ENCODE results near the gene SLC25A12. TPM values are rescaled to one million over a fixed set of nuclear protein-coding genes. Genes with fewer than 3 reads are reported as not detected.
"Not testable (repeated sequence)": the region's sequence is repeated elsewhere in the genome, so short reads cannot be mapped to it uniquely, and the experiment has no call there.

SLC25A12 gene
- total RNA-seq, 1 experiment from 2014 or later: 19.5 TPM

DNA sequence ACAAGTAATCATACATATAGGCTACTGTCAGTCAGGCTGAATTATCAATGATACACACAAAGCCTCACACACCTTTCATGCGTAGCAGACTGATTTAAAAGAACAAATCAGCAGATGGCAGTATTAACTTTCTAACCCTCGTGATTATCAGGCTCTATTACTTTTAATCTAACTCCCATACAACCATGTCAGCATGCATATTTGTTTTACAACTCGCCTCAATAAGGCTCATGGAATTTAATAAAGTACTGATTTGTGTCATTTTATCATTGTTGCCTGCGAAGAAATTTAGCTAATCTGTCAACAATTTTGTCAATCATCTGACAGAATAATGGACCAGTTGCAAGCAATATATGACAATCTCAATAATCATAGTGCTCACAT lies 82.8 kb downstream of the SLC25A12 start:
- DNase-seq: no peak
- Histone ChIP-seq H3K9me3 (no peaks in the 10 kb centered on the region), H3K4me3 (no peak overlapping the region), H3K27me3 (no peaks in the 10 kb centered on the region), H3K36me3 (peaks cover 13% of the 10 kb centered on the region)

DNA sequence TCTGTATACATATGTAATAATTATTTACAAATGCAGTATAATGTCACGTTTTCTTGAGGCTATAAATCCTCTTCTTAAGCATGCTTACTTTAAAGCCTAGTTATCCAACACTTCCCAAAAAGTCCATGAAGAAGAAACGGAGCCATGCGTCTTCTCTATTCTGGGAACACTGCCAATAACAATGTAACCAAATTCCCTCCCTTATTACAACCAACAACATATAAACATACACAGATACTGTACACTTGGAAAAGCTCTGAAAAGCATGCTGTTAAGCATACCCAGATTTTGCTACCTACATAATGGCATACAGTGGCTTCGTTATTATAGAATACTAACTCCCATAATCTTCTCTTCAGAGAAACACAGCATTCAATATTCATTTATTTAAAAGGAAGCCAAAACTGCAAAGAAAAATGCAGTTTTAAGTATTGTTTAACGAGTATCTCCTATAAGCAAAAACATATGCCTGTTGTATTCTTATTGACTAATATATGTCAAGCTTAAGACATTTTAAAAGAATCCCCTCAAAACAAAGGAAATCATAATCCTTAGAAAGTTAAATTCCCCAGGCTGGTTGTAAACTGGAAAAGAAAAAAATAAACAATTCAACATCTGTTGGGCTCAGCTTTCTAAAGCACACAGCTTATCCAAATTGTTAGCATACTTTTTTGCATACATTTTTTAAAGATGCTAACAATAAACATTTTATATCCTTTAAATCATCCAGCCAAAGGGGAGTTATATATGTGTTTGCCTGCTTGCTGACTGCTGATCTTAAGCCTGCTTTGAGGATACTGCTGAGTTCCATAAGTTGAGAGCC lies 83.4 kb downstream of the SLC25A12 start:
- Histone ChIP-seq H3K36me3 (peaks cover 14% of the 10 kb centered on the region), H3K27me3 (no peaks in the 10 kb centered on the region), H3K9me3 (no peaks in the 10 kb centered on the region), H3K4me3 (no peak overlapping the region)
- DNase-seq: no peak

DNA sequence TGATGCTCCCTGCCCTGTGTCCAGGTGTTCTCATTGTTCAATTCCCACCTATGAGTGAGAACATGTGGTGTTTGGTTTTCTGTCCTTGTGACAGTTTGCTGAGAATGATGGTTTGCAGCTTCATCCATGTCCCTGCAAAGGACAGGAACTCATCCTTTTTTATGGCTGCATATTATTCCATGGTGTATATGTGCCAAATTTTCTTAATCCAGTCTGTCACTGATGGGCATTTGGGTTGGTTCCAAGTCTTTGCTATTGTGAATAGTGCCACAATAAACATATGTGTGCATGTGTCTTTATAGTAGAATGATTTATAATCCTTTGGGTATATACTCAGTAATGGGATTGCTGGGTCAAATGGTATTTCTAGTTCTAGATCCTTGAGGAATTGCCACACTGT lies 85.2 kb downstream of the SLC25A12 start:
- H3K9me3 ChIP-seq, H3K27me3 ChIP-seq, H3K4me3 ChIP-seq, DNase-seq: not testable (repeated sequence)
- peaks cover 18% of the 10 kb centered on the region for H3K36me3 ChIP-seq

DNA sequence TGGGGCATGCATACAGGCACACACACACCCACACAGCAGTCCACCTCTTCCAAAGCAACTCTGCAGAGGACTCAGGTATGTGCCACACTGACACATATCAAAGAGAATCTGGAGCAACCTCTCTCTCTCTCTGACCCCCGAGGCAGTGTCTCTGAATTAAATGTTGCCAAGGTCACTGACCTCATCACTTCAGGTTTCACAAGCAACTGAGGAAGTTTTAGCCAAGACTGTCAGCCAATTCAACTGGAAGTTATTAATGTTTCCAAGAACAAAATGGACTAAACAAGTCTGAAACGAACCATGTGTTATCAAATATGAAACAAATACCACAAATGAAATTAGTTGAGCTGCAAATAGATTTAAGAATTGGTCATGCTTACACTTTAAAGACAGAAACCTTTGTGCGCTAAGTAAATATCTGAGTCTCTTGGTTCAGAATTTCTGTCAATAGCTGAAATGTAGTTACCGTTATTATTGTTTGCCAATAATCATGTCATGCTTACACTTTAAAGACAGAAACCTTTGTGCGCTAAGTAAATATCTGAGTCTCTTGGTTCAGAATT lies 86.1 kb downstream of the SLC25A12 start:
- H3K9me3 ChIP-seq: no peaks in the 10 kb centered on the region
- no peak for DNase-seq

DNA sequence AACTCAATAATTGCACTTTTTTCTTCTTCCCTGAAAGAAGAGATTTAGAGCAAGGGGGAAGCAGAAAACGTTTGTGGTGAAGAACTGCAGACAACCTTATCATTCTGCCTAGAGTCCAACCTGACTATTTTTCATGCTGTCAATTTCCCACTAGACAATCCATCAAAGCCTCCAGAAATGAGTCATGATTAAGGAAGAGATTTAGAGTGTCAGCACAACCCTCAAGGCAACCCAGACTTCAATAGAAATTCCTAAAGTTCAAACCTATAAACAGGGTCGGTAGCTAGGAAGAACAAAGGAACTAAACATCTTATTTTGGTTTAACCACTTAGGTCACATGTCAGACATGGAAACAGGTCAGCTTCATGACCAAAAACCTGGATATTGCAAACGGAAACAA lies 86.9 kb downstream of the SLC25A12 start:
- Histone ChIP-seq H3K9me3 (no peaks in the 10 kb centered on the region), H3K27me3 (no peaks in the 10 kb centered on the region), H3K4me3 (no peak overlapping the region), H3K36me3 (peaks cover 18% of the 10 kb centered on the region)
- DNase-seq: no peak

More for the DNA sequence above, 86.1 kb downstream of the SLC25A12 start:
- Histone ChIP-seq H3K27me3 (no peaks in the 10 kb centered on the region), H3K4me3 (no peak overlapping the region), H3K36me3 (peaks cover 18% of the 10 kb centered on the region)

DNA sequence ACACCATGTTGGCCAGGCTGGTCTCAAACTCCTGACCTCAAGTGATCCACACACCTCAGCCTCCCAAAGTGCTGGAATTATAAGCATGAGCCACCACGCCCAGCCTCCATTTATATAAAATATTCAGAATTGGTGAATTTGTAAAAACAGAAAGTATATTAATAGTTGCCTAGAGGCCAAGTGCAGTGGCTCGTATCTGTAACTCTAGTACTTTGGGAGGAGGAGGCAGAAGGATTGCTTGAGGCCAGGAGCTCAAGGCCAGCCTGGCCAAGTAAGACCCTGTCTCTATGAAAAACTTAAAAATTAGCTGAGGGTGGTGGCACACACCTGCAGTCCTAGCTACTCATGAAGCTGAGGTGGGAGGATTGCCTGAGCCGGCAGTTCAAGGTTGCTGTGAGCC lies 89.6 kb downstream of the SLC25A12 start:
- no peak for DNase-seq
- H3K4me3 ChIP-seq: no peak overlapping the region
- H3K36me3 ChIP-seq: peaks cover 13% of the 10 kb centered on the region
- no peaks in the 10 kb centered on the region for H3K9me3 ChIP-seq
- H3K27me3 ChIP-seq: no peaks in the 10 kb centered on the region

DNA sequence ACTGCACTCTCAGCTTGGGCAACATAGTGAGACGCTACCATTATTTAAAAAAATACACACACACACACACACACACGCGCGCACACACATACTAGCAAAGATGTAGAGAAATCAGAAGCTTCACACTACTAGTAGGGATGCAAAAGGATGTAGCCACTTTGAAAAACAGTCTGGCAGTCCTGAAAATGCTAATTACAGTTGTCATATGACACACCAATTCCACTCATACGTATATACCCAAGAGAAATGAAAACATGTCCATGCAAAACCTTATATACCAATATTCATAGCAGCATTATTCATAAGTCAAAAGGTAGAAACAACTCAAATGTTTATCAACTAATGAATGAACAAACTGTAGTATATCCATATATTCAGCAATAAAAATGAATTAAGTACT lies 90.3 kb downstream of the SLC25A12 start:
- H3K9me3 ChIP-seq: no peaks in the 10 kb centered on the region
- no peak for DNase-seq
- no peak overlapping the region for H3K4me3 ChIP-seq
- H3K27me3 ChIP-seq: no peaks in the 10 kb centered on the region
- H3K36me3 ChIP-seq: peaks cover 7% of the 10 kb centered on the region

DNA sequence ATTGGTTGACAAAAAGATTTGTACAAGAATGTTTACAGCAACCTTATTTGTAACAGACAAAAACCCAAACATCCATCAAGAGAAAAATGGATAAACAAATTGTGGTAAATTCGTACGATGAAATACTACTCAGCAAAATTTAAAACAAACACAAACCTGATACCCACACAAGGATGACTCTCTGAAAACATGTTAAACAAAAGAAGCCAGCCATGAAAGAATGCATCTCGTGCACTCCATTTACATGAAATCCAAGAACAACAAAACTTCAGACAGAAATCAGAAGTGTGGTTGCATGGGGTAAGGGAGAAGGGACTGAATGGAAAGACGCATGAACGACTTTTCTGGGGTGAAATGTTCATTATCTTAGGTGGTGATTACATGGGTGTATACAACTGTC lies 93.4 kb downstream of the SLC25A12 start:
- Histone ChIP-seq H3K27me3 (no peaks in the 10 kb centered on the region), H3K4me3 (no peak overlapping the region), H3K36me3 (peaks cover 4% of the 10 kb centered on the region), H3K9me3 (no peaks in the 10 kb centered on the region)
- DNase-seq: no peak

DNA sequence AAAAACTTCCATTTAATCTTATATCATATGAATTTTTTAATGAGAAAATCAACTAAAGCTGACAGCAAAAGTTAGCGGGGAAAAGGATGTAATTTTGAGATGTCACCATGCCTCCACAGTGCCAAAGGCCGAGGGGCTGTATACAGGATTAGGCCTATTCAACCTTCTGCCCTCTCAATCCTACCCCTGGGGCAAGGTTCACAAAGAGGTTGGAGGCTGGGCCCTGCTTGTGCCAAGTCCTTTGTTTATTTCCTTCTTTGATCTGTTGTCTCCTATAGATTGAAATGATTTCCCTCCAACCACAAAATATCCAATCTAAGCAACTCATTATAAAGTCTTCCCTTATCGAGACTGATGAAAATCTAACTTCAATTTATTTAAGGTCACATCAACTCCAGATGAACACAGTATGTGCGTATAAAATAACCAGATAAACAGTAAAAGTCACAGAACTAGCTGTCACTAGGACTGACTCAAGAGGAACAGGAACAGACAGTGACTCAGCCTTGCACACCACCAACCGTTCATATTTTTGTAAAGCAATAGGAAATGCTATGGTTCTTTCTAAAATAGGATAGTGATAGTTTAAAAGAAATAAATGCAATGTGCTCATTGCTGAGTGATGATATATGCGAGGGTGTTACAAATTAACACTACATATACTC lies 95.8 kb downstream of the SLC25A12 start:
- no peak for DNase-seq
- Histone ChIP-seq H3K9me3 (no peaks in the 10 kb centered on the region), H3K36me3 (no peaks in the 10 kb centered on the region; the same call in none of the 2 replicates), H3K27me3 (no peaks in the 10 kb centered on the region), H3K4me3 (no peak overlapping the region)

DNA sequence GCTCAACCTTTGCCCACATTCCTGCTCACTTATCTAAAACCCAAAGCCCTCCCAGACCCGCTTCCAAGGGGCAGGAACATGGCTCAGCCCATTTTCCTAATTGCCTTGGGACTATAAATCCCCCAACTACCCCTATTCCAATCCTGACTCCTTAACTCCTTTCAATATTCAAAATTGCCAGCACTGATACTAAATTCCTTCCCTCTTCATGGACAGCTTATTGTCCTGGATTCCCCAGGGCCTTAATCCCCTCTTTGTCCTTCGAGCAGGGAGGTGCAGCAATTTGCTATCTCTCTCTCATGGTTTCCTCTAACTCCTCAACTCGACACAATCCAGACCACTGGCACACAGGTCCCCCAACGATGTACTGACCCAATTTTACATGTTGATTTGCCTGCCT lies 99.1 kb downstream of the SLC25A12 start:
- Histone ChIP-seq H3K4me3 (no peak overlapping the region), H3K27me3 (no peaks in the 10 kb centered on the region), H3K9me3 (no peaks in the 10 kb centered on the region), H3K36me3 (peaks cover 4% of the 10 kb centered on the region)
- no peak for DNase-seq

DNA sequence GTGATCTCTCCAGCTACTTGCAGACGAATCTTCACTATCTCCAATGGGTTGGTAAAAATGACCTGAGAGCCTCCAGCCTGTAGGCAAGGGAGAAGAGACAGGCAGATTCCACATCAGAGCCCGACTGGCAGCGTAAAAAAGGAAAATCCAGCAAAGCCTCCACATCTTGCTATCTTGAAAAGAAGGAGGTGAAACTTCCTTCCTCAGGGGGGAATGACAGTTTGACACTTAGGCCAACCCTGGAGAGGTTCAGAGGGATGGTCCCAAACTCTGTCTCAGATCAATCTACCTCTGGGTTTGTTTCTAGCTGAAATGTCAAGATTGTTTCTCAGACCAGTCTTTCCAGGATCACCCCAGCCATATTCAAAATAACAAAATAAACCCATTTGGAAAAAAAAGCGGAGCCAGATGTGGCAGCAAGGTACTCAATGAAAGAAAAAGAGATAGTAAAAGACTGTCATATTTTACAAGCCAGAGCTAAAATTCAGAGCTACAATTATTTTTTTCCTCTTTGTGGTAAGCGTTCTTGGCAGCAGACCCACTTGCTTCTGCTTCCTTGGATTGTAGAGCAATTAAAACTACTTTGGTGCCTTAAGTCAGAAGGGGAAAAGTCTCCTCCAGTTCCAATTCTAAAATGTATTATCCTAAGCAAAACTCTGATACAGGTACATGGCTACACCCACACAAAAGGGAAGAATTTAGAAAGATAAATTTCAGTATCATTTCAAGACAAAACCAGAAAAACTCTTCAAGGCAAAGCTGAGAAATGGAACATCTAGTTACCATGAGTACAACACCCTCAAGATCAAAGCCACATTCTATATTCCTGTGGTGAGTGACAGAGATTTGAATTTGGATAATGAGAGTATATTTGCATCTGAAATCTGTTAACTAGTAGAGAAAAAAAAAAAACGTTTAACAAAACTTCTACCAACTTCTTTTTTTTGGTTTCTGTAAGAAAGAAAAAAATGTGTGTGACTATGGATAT lies 100.1 kb downstream of the SLC25A12 start:
- Histone ChIP-seq H3K4me3 (no peak overlapping the region), H3K9me3 (no peaks in the 10 kb centered on the region), H3K36me3 (peaks cover 4% of the 10 kb centered on the region), H3K27me3 (no peaks in the 10 kb centered on the region)
- DNase-seq: no peak

DNA sequence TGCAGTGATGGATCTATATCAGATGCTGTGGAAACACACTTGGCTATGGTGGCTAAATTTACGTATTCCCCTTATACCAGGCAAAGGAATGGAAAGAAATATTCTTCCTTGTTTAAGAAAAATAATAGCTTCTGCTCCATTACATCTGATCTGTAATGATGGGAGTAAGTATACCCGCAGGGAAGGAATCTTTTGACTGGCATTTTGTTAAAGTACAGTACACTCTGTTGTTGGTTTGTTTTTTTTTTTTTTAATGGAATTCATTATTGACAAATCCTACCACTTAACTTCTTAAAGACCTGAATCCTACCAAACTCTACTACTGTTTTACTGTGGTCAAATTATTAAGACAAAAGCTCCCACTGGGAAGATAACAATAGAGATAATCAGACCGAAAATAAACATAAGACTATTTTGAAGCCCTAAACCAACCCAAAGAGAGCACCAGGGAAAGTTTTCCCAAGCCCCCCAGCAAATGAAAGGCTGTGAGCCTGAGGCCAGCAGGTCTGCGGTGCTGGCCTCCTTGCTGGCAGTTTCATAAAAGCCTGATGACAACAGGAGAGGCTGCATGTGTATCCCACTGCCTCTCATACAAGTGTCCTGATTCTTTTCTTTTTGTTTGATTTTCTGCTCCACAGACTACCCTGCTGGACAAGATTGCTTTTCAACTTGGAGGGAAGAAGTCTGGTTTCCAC lies 101.0 kb downstream of the SLC25A12 start:
- Histone ChIP-seq H3K4me3 (no peak overlapping the region), H3K9me3 (no peaks in the 10 kb centered on the region), H3K27me3 (no peaks in the 10 kb centered on the region), H3K36me3 (peaks cover 4% of the 10 kb centered on the region)
- DNase-seq: no peak

DNA sequence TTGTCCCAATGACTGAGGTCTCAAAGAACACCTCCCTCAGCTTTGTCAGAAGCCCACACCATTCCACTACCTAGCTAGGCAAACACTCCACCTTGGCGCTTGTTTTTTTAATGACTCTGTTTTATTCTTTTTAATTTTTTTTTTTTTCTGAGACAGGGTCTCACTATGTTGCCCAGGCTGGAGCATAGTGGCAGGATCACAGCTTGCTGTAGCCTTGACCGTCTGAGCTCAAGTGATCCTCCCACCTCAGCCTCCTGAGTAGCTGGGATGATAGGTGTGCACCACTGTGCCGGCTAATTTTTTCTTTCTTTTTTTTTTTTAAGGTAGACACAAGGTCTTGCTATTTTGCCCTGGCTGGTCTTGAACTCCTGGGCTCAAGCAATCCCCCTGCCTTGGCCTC lies 101.9 kb downstream of the SLC25A12 start:
- DNase-seq: no peak
- H3K27me3 ChIP-seq: no peaks in the 10 kb centered on the region

DNA sequence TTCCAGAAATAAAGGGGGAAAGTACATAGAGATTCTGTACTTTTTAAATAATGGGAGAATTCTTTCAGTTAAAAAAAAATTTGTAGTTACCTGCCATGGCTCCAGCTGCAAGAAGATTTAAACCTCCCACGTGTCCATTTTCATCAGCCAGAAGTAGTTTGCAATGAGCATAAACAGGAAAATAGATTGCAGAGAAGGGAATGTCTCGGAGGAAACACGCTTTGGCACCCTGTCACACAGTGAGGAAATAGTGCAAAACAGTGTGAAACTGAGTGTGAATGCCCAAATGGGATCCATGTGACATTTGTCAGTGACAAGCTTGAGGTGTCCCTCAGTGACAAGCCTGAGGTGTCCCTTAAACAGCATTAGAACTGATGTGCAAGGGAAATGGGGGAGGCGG lies 102.7 kb downstream of the SLC25A12 start:
- Histone ChIP-seq H3K9me3 (no peaks in the 10 kb centered on the region), H3K27me3 (no peaks in the 10 kb centered on the region), H3K36me3 (peaks cover 11% of the 10 kb centered on the region), H3K4me3 (no peak overlapping the region)
- DNase-seq: no peak

More for the DNA sequence above, 101.9 kb downstream of the SLC25A12 start:
- peaks cover 6% of the 10 kb centered on the region for H3K36me3 ChIP-seq
- H3K9me3 ChIP-seq: no peaks in the 10 kb centered on the region
- no peak overlapping the region for H3K4me3 ChIP-seq

DNA sequence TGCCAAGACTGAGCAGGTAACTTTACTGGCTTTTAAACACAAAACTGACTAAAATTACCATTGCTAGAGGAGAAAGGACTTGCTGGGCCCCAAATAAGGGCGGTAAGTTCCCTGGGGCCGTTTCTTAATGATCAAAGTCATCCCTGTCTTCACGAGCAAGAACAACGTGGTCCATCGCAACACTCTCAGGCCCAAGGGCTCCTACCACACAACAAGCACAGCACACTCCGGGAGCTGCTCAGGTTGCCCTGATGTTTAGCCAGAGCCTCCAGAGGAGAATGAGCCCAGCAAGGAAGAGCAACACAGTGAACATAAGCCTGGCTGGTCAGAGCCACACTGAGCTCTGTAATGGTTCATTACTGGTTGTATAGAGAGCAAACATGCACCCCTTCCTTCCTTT lies 104.1 kb downstream of the SLC25A12 start:
- peaks cover 19% of the 10 kb centered on the region for H3K36me3 ChIP-seq
- no peaks in the 10 kb centered on the region for H3K9me3 ChIP-seq
- no peak for DNase-seq
- no peak overlapping the region for H3K4me3 ChIP-seq
- H3K27me3 ChIP-seq: no peaks in the 10 kb centered on the region

DNA sequence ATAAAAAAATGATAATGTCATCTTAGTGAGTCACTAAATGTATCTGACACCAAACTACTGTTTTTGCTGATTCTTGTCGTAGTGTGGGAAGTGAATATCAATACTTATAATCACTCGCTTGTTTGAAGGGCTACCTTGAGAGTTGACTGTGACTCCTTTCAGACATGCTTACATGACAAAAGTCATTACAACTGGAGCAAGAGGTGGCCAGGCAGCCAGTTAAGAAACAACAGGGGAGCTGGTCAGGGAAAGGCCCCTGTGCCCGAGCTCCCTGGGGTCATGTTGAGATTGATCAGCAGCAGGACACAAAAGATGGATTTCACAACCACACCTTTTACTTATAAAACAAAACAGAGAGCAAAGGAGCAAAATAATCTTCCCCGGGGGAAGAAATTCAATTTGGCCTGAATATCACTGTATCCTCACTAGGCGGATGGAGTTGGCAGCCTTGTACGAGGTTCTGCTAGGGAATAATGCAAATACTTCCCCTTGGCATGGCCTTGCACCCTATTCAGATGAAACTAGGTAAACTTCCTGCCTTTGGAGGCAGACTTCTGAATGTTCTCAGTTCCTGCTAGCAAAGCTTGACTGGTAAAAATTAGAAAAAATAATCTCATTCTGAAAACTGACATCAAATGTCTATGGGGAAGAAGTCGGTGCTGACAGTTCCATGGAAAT lies 105.6 kb downstream of the SLC25A12 start:
- DNase-seq: no peak
- Histone ChIP-seq H3K9me3 (no peaks in the 10 kb centered on the region), H3K27me3 (no peaks in the 10 kb centered on the region), H3K36me3 (peaks cover 24% of the 10 kb centered on the region), H3K4me3 (no peak overlapping the region)
